OCI-LY3 (cell line): Measurements from ENCODE around the gene UNKL.

Source experiments
- CTCF ChIP-seq: fragments of 200-600, 300-600 bp; sonication (generic); IDR thresholded peaks from 2 replicates; pipeline ENCODE4 v1.5.1; 2014; ENCODE audit warnings: antibody characterized with exemption, low read length, low read depth
- EZH2phosphoT487 ChIP-seq: fragments of 200-600 bp; shearing (Covaris generic); IDR thresholded peaks from 2 replicates; pipeline ENCODE4 v1.6.1; 2018; ENCODE audit warnings: antibody characterized with exemption, mixed run types, low read depth

DNA sequence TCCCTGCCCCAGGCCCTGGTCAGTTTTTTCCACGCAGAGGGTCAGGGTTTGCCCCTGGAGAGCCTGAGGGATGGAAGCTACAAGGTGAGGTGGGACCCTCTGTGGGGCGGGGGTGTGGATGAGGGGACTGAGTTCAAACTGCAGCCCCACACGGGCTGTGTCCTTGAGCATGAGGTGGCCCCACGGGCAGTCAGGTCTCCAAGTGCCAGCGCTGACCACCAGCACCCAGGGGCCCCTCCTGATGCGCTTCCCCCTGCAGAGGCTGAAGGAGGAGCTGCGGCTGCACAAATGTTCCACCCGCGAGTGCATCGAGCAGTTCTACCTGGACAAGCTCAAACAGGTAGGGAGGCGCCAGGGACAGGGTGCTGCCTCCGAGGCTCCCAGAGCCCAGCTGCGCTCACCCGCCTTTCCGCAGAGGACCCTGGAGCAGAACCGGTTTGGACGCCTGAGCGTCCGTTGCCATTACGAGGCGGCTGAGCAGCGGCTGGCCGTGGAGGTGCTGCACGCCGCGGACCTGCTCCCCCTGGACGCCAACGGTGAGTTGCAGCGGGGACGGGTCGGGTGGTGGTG, 67.1 kb downstream of the UNKL start:
- TF ChIP-seq EZH2phosphoT487 (no peak), CTCF (no peak)
